ENCODE results near the gene TJP1. TPM values are rescaled to one million over a fixed set of nuclear protein-coding genes. Genes with fewer than 3 reads are reported as not detected.
A peak's percentile ranks its signal among the peaks of the same experiment; 100 is the strongest.

TJP1 gene
- polyA plus RNA-seq, 1 experiment, result 99.6 TPM

- TF ChIP-seq CTCF (IDR thresholded peaks at IDR 0.05; ENCODE audit: low read depth, low read length), result no peak
- Histone ChIP-seq H3K9me3 (ENCODE audit: control insufficient read depth, insufficient read depth, low read length) (no peaks in the 10 kb centered on the region; the same call in 1 of the 2 replicates), H3K27me3 (ENCODE audit: control insufficient read depth, insufficient read depth, low read length) (no peaks in the 10 kb centered on the region), H3K27ac (ENCODE audit: low read depth, low read length) (no peak overlapping the region), H3K4me3 (ENCODE audit: low read depth, low read length) (no peak overlapping the region)
- POLR2A ChIA-PET, result no interaction called here
- CTCF ChIA-PET, result interaction anchor here (1.9 kb wide), 1 partner anchor 151 kb away, joined by 9 read pairs; no protein-coding TSS in a partner anchor
- DNase-seq (ENCODE audit: low read depth, low spot score), result peak; percentile 16
These were observed 47.4 kb downstream of the TJP1 start for GRCh38 chr15:29774900-29775299.

GRCh38 chr15:29773816-29774215, 48.5 kb downstream of the TJP1 start:
- ChIA-PET CTCF (interaction anchor here (0.6 kb wide), 2 partner anchors 203 to 217 kb away, joined by 3 to 11 read pairs; no protein-coding TSS in a partner anchor), POLR2A (interaction anchor here (0.6 kb wide), 1 partner anchor 805 kb away, joined by 3 read pairs; no protein-coding TSS in a partner anchor)
- Histone ChIP-seq H3K27me3 (ENCODE audit: control insufficient read depth, insufficient read depth, low read length) (no peaks in the 10 kb centered on the region), H3K27ac (ENCODE audit: low read depth, low read length) (no peak overlapping the region), H3K9me3 (ENCODE audit: control insufficient read depth, insufficient read depth, low read length) (no peaks in the 10 kb centered on the region), H3K4me3 (ENCODE audit: low read depth, low read length) (no peak overlapping the region)
- no peak for DNase-seq (ENCODE audit: low read depth, low spot score)
- no peak for TF ChIP-seq CTCF (IDR thresholded peaks at IDR 0.05; ENCODE audit: low read depth, low read length)

- no peak for TF ChIP-seq CTCF (IDR thresholded peaks at IDR 0.05; ENCODE audit: low read depth, low read length)
- Histone ChIP-seq H3K4me3 (ENCODE audit: low read depth, low read length) (no peak overlapping the region), H3K9me3 (ENCODE audit: control insufficient read depth, insufficient read depth, low read length) (no peaks in the 10 kb centered on the region), H3K27me3 (ENCODE audit: control insufficient read depth, insufficient read depth, low read length) (no peaks in the 10 kb centered on the region), H3K27ac (ENCODE audit: low read depth, low read length) (no peak overlapping the region)
- ChIA-PET CTCF (interaction anchor here (0.6 kb wide), 1 partner anchor 302 kb away, joined by 3 read pairs; no protein-coding TSS in a partner anchor), POLR2A (no interaction called here)
- DNase-seq (ENCODE audit: low read depth, low spot score), result no peak
These were observed 49.3 kb downstream of the TJP1 start for GRCh38 chr15:29773000-29773399.

GRCh38 chr15:29770796-29771195, 51.5 kb downstream of the TJP1 start:
- no peak for TF ChIP-seq CTCF (IDR thresholded peaks at IDR 0.05; ENCODE audit: low read depth, low read length)
- H3K27me3 ChIP-seq (ENCODE audit: control insufficient read depth, insufficient read depth, low read length), result no peaks in the 10 kb centered on the region
- H3K4me3 ChIP-seq (ENCODE audit: low read depth, low read length), result no peak overlapping the region
- ChIA-PET POLR2A (no interaction called here), CTCF (interaction anchor here (0.9 kb wide), 1 partner anchor 155 kb away, joined by 3 read pairs; no protein-coding TSS in a partner anchor)
- no peak for DNase-seq (ENCODE audit: low read depth, low spot score)
- H3K9me3 ChIP-seq (ENCODE audit: control insufficient read depth, insufficient read depth, low read length), result no peaks in the 10 kb centered on the region
- no peak overlapping the region for H3K27ac ChIP-seq (ENCODE audit: low read depth, low read length)

GRCh38 chr15:29765898-29766527, 56.3 kb downstream of the TJP1 start:
- no peak for DNase-seq (ENCODE audit: low read depth, low spot score)
- CTCF ChIA-PET, result no interaction called here
- Histone ChIP-seq H3K27me3 (ENCODE audit: control insufficient read depth, insufficient read depth, low read length) (no peaks in the 10 kb centered on the region), H3K9me3 (ENCODE audit: control insufficient read depth, insufficient read depth, low read length) (no peaks in the 10 kb centered on the region), H3K27ac (ENCODE audit: low read depth, low read length) (no peak overlapping the region), H3K4me3 (ENCODE audit: low read depth, low read length) (no peak overlapping the region)
- TF ChIP-seq CTCF (IDR thresholded peaks at IDR 0.05; ENCODE audit: low read depth, low read length), result no peak
- POLR2A ChIA-PET, result no interaction called here
